Activated CD8-positive, alpha-beta memory T cell treated with anti-CD3 and anti-CD28 coated beads, Interleukin-2, amount 10 ng/mL, durations not matched to agents 7 days and 5 days (primary cell): ENCODE results near the gene TPP2. TPM values are rescaled to one million over a fixed set of nuclear protein-coding genes. Genes with fewer than 3 reads are reported as not detected.

ENCODE experiments used
- ATAC-seq: fragments of 150-1000 bp; cut with Tn5 transposase; one replicate; pipeline ENCODE4 v1.10.0; 2021; ENCODE audit warnings: moderate library complexity
- CTCF ChIA-PET: fragments of 350-600 bp; sonication (Branson Sonifier 250); formaldehyde crosslinking; loops from one replicate; lab custom pipeline; 2021; ENCODE audit warnings: antibody characterized with exemption; lab: Charles Lee
- DNase-seq: peaks from one replicate; pipeline ENCODE4 v3.0.0-alpha.2; 2020
- H3K27ac Mint-ChIP-seq: one replicate; pipeline ENCODE4 v1.8.0; 2021; ENCODE audit warnings: mild to moderate bottlenecking, mixed read lengths
- H3K27me3 Mint-ChIP-seq: one replicate; pipeline ENCODE4 v1.8.0; 2021; ENCODE audit warnings: mixed read lengths
- H3K36me3 Mint-ChIP-seq: one replicate; pipeline ENCODE4 v1.8.0; 2021; ENCODE audit warnings: mild to moderate bottlenecking, mixed read lengths
- H3K4me1 Mint-ChIP-seq: one replicate; pipeline ENCODE4 v1.8.0; 2021; ENCODE audit warnings: mixed read lengths
- H3K4me3 Mint-ChIP-seq: one replicate; pipeline ENCODE4 v1.8.0; 2021; ENCODE audit warnings: mild to moderate bottlenecking, moderate library complexity, mixed read lengths
- H3K9me3 Mint-ChIP-seq: one replicate; pipeline ENCODE4 v1.8.0; 2022; ENCODE audit warnings: low read depth, mixed read lengths
- total RNA-seq, 2 experiments: library from RNA; stranded (reverse); gene quantifications; one replicate each; pipeline ENCODE4 v1.2.3, GENCODE V29; 2021

The TPP2 gene
- total RNA-seq, 2 experiments from 2014 or later = 74.8 to 95.7 TPM

GRCh38 chr13:102606537-102607309 lies 9.9 kb downstream of the TPP2 start:
- H3K9me3 Mint-ChIP-seq = no peaks in the 10 kb centered on the region
- H3K4me3 Mint-ChIP-seq = no peak overlapping the region
- no peaks in the 10 kb centered on the region for H3K27me3 Mint-ChIP-seq
- H3K36me3 Mint-ChIP-seq = peaks cover 65% of the 10 kb centered on the region
- DNase-seq (no peak), ATAC-seq (no peak)
- CTCF ChIA-PET = interaction anchor here (1.2 to 1.8 kb wide), 2 partner anchors 10 to 15 kb away, joined by 4 read pairs; partner anchors contain the start of gene TPP2
- H3K4me1 Mint-ChIP-seq = peaks cover 54% of the 10 kb centered on the region
- peak overlapping the region; percentile 15 for H3K27ac Mint-ChIP-seq

DNA sequence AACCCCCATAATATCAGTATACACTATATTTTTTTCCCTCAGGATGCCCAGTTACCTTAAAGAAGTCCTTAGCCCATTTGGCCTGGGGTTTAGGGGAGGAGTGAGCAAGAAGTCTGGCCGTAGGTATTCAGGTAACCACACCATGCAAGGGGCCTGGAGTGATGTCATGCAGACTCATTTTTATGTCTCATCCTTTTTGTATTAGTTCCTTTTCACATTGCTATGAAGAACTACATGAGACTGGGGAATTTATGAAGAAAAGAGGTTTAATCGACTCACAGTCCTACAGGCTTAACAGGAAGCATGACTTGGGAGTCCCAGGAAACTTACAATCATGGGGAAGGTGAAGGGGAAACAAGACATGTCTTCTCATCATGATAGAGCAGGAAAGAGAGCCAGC lies 12.2 kb downstream of the TPP2 start:
- H3K9me3 Mint-ChIP-seq = no peaks in the 10 kb centered on the region
- DNase-seq = no peak
- H3K4me1 Mint-ChIP-seq = peaks cover 45% of the 10 kb centered on the region
- CTCF ChIA-PET = no interaction called here
- H3K36me3 Mint-ChIP-seq = peaks cover 51% of the 10 kb centered on the region
- no peak for ATAC-seq
- no peak overlapping the region for H3K4me3 Mint-ChIP-seq
- peak overlapping the region; percentile 60 for H3K27ac Mint-ChIP-seq
- H3K27me3 Mint-ChIP-seq = no peaks in the 10 kb centered on the region

GRCh38 chr13:102609696-102610095 lies 12.9 kb downstream of the TPP2 start:
- DNase-seq = peak; percentile 46
- Mint-ChIP-seq H3K36me3 (peaks cover 50% of the 10 kb centered on the region), H3K27ac (peak overlapping the region; percentile 56), H3K27me3 (no peaks in the 10 kb centered on the region), H3K9me3 (no peaks in the 10 kb centered on the region), H3K4me3 (no peak overlapping the region), H3K4me1 (peaks cover 40% of the 10 kb centered on the region)
- CTCF ChIA-PET = interaction anchor here (1.3 kb wide), 1 partner anchor 16 kb away, joined by 3 read pairs; no protein-coding TSS in a partner anchor
- ATAC-seq = peak; percentile 47

DNA sequence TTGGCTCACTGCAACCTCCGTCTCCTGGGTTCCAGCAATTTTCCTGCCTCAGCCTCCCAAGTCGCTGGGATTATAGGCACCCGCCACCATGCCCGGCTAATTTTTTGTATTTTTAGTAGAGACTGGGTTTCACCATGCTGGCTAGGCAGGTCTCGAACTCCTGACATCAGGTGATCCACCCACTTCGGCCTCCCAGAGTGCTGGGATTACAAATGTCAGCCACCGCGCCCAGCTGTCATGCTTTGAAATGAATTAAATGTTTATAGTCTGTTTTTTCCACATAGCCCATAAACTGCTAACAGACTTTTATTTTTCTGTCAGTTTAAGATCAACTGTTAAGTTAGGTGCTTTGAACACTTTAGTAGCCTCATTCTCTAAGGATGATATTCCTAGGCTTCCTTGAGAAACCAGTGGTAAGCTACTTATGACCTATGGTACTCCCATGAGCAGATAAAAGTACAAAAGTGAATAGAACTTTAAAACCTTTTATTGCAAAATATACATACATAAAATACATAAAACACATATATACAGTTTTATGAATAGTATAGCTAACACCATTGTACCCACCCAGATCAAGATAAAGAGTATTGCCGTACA lies 13.6 kb downstream of the TPP2 start:
- no peaks in the 10 kb centered on the region for H3K27me3 Mint-ChIP-seq

DNA sequence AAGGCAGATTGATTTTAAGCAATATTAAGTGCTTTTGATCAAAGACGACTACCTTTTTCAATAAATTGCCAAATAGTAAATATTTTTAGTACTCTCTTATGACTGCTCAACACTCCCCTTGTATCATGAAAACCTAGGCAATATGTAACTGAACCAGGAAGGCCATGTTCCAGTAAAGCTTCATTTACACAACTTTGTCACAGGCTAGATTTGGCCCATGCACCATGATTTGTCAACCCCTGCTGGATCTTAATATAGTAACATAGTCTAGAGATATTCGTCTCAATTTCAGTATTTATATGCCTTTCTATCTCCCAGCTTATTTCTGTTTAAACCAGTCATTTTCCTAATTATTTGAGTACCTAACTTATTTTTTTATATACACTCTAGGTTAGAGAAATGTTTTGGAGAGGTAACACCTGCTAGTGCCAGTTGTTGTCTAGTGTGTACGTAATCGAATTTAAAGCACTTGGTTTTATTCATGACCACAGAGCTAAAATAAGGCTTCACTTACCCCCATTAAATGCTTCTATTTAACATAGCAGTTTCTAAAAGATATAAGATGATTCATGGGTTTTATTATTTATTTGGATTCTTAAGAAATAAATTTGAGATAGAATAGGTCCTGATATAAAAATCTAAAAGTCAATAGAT lies 21.0 kb downstream of the TPP2 start:
- Mint-ChIP-seq H3K9me3 (no peaks in the 10 kb centered on the region), H3K4me1 (peaks cover 6% of the 10 kb centered on the region), H3K27me3 (no peaks in the 10 kb centered on the region), H3K4me3 (no peak overlapping the region), H3K36me3 (peaks cover 46% of the 10 kb centered on the region), H3K27ac (no peak overlapping the region)
- no peak for ATAC-seq
- no peak for DNase-seq
- CTCF ChIA-PET = interaction anchor here (0.9 kb wide), 1 partner anchor 26 kb away, joined by 3 read pairs; no protein-coding TSS in a partner anchor

More for the DNA sequence above, 13.6 kb downstream of the TPP2 start:
- DNase-seq = no peak
- H3K36me3 Mint-ChIP-seq = peaks cover 47% of the 10 kb centered on the region
- H3K4me1 Mint-ChIP-seq = peaks cover 34% of the 10 kb centered on the region
- no peaks in the 10 kb centered on the region for H3K9me3 Mint-ChIP-seq
- H3K27ac Mint-ChIP-seq = no peak overlapping the region
- CTCF ChIA-PET = interaction anchor here (1.3 kb wide), 1 partner anchor 17 kb away, joined by 3 read pairs; no protein-coding TSS in a partner anchor
- H3K4me3 Mint-ChIP-seq = no peak overlapping the region
- ATAC-seq = no peak

GRCh38 chr13:102620516-102620915 lies 23.7 kb downstream of the TPP2 start:
- peaks cover 6% of the 10 kb centered on the region for H3K4me1 Mint-ChIP-seq
- H3K9me3 Mint-ChIP-seq = no peaks in the 10 kb centered on the region
- DNase-seq (no peak), ATAC-seq (no peak)
- CTCF ChIA-PET = no interaction called here
- H3K4me3 Mint-ChIP-seq = no peak overlapping the region
- H3K27me3 Mint-ChIP-seq = no peaks in the 10 kb centered on the region
- H3K36me3 Mint-ChIP-seq = peaks cover 45% of the 10 kb centered on the region
- H3K27ac Mint-ChIP-seq = no peak overlapping the region

GRCh38 chr13:102626928-102627327 lies 30.1 kb downstream of the TPP2 start:
- H3K27me3 Mint-ChIP-seq = no peaks in the 10 kb centered on the region
- H3K36me3 Mint-ChIP-seq = peaks cover 46% of the 10 kb centered on the region
- H3K4me1 Mint-ChIP-seq = peaks cover 10% of the 10 kb centered on the region
- H3K4me3 Mint-ChIP-seq = no peak overlapping the region
- CTCF ChIA-PET = no interaction called here
- no peak overlapping the region for H3K27ac Mint-ChIP-seq
- H3K9me3 Mint-ChIP-seq = no peaks in the 10 kb centered on the region
- DNase-seq = no peak
- ATAC-seq = no peak

DNA sequence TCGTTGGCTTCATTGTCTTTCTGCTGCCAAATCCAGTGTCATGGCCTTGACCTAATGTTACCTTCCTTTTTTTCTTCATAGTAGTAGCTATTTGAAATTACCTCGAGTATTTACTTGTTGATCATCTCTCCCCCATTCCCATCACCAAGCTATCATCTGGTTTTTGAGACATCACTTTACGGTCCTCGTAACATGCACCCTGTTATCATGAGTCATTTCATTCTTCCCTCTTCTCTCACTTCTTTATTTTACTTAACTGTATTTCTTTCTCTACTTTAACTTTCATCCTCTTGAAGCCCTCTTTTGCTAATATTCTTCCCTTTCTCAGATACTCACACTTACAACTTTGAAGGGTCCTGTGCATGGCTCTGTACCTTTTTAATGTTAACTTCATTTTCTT lies 31.8 kb downstream of the TPP2 start:
- H3K9me3 Mint-ChIP-seq = no peaks in the 10 kb centered on the region
- H3K27ac Mint-ChIP-seq = no peak overlapping the region
- H3K36me3 Mint-ChIP-seq = peaks cover 47% of the 10 kb centered on the region
- no peak for DNase-seq
- no peak overlapping the region for H3K4me3 Mint-ChIP-seq
- CTCF ChIA-PET = no interaction called here
- peaks cover 10% of the 10 kb centered on the region for H3K4me1 Mint-ChIP-seq
- no peaks in the 10 kb centered on the region for H3K27me3 Mint-ChIP-seq
- no peak for ATAC-seq

DNA sequence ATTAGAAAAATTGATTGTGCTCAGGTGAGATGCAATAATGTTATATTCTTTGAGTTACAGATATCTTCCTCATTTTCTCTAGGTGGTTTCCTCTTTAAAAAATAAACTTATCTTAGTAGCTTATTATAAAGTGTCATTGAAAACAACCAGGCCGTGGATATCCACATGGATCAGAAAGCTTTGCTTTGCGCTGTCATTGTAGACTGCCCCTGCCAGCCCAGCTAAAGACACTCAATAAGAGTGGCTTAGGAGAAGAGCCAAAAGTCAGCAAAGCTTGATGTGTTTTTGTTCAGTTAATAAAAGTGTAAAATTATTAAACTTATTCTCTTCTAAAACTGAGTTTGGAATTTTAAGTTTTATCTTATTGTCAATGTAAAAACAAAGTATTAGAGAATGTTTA lies 34.4 kb downstream of the TPP2 start:
- DNase-seq (no peak), ATAC-seq (no peak)
- H3K27ac Mint-ChIP-seq = no peak overlapping the region
- CTCF ChIA-PET = interaction anchor here (1.2 to 1.3 kb wide), 2 partner anchors 10 to 39 kb away, joined by 3 to 4 read pairs; no protein-coding TSS in a partner anchor
- no peak overlapping the region for H3K4me3 Mint-ChIP-seq
- no peaks in the 10 kb centered on the region for H3K9me3 Mint-ChIP-seq
- H3K27me3 Mint-ChIP-seq = no peaks in the 10 kb centered on the region
- H3K4me1 Mint-ChIP-seq = no peaks in the 10 kb centered on the region
- peaks cover 60% of the 10 kb centered on the region for H3K36me3 Mint-ChIP-seq

GRCh38 chr13:102638741-102639140 lies 42.0 kb downstream of the TPP2 start:
- Mint-ChIP-seq H3K4me1 (no peaks in the 10 kb centered on the region), H3K9me3 (no peaks in the 10 kb centered on the region), H3K4me3 (no peak overlapping the region), H3K36me3 (peaks cover 62% of the 10 kb centered on the region), H3K27me3 (no peaks in the 10 kb centered on the region), H3K27ac (no peak overlapping the region)
- ATAC-seq = no peak
- DNase-seq = no peak
- CTCF ChIA-PET = no interaction called here

GRCh38 chr13:102642029-102642428 lies 45.2 kb downstream of the TPP2 start:
- no peak overlapping the region for H3K4me3 Mint-ChIP-seq
- H3K9me3 Mint-ChIP-seq = no peaks in the 10 kb centered on the region
- H3K36me3 Mint-ChIP-seq = peaks cover 55% of the 10 kb centered on the region
- CTCF ChIA-PET = interaction anchor here (1.2 to 1.6 kb wide), 3 partner anchors 9 to 20 kb away, joined by 3 to 4 read pairs (median 4); no protein-coding TSS in a partner anchor
- ATAC-seq (no peak), DNase-seq (no peak)
- no peaks in the 10 kb centered on the region for H3K4me1 Mint-ChIP-seq
- H3K27ac Mint-ChIP-seq = no peak overlapping the region
- no peaks in the 10 kb centered on the region for H3K27me3 Mint-ChIP-seq

DNA sequence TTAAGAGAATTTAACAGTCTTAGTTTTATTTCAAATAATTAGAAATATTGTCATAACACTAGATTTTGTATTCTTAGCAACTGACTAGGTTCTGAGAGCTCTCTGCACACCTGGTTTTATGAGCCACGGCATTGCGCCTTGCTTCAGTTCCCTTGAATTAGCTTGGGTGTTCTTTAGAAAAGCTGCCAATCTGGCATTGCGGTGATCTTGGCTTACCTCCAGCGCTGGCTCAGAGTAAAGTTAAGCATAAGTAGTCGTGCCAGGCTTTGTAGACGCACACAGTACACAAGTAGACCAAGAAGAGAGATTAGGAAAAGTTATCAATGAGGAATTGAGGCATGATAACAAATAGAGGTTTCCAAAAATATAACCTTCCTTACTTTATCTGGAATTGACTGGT lies 45.7 kb downstream of the TPP2 start:
- no peak for DNase-seq
- ATAC-seq = no peak
- Mint-ChIP-seq H3K9me3 (no peaks in the 10 kb centered on the region), H3K4me3 (no peak overlapping the region), H3K27ac (no peak overlapping the region), H3K4me1 (no peaks in the 10 kb centered on the region), H3K36me3 (peaks cover 54% of the 10 kb centered on the region), H3K27me3 (no peaks in the 10 kb centered on the region)
- CTCF ChIA-PET = interaction anchor here (1.2 to 1.6 kb wide), 2 partner anchors 9 to 21 kb away, joined by 3 to 4 read pairs; no protein-coding TSS in a partner anchor

DNA sequence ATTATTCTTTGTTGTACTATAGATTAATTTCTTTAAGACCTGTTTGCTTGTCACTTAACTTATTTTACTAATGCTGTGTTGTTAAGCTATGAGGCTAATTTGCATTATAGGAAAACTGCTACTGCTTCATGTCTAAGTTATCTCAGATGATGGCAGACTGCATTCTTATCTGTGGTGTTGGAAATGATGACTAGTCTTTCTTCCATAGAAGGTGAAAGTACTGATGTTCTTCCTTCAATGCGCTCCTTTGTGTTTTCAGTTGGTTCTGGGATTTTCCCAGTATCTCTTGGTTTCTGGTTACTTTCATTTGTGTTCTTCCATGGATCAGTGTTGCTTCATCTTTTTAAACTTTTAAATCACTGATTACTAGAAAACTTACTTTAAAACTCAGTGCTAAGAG lies 46.9 kb downstream of the TPP2 start:
- CTCF ChIA-PET = interaction anchor here (1.1 kb wide), 1 partner anchor 42 kb away, joined by 3 read pairs; no protein-coding TSS in a partner anchor
- H3K27ac Mint-ChIP-seq = no peak overlapping the region
- DNase-seq = no peak

More for the DNA sequence above, 46.9 kb downstream of the TPP2 start:
- peaks cover 50% of the 10 kb centered on the region for H3K36me3 Mint-ChIP-seq
- no peak overlapping the region for H3K4me3 Mint-ChIP-seq
- no peaks in the 10 kb centered on the region for H3K9me3 Mint-ChIP-seq
- no peak for ATAC-seq
- no peaks in the 10 kb centered on the region for H3K27me3 Mint-ChIP-seq
- no peaks in the 10 kb centered on the region for H3K4me1 Mint-ChIP-seq
